Hypothalamus (tissue), 51 donors: Measurements from ENCODE around the gene FAM47A.

Source experiments
- DNase-seq, 51 donors: peaks; one replicate each; lab custom pipeline; 2025; lab: John Stamatoyannopoulos, UW

The FAM47A gene

DNA sequence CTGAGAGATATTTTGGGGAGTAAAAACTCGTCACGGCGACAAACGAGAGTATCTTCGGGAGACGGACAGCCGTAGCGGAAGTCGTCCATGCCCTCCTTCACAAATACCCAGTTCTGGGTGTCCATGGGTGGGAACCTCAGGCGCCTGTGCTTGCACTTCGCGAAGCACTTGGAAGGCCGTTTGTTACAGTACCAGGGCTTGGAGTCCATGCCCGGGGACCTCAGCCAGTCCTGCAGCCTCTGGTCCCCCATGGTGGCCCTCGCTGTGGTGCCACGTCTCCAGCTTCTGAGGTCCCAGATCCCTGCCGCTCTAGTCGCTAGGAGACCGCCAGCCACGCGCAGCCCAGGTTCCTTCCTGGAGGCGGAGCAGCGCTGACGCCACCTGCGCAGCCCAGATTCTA is at the start of gene FAM47A:
Gene FAM47A (minus strand): TSS at position 287 of the 400 bp plus-strand sequence. CDS start 36 bp downstream, at position 251.
- no peak for DNase-seq

DNA sequence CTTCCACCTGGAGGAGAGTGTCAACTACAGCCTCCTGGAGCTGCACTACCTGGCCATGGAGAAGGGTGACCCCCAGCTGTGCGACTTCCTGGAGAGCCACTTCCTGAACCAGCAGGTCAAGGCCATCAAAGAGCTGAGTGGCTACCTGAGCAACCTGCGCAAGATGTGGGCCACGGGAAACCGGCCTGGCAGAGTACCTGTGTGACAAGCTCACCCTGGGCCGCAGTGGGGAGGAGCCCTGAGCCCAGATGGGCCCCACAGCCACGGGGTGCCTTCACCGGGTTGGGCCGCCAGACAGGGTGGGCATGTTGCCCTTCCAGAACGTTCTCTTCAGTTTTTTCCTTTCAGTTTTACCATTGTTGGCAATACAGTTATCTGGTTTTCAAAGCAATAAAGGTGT is 15.2 kb upstream of the FAM47A start:
- no peak for DNase-seq

DNA sequence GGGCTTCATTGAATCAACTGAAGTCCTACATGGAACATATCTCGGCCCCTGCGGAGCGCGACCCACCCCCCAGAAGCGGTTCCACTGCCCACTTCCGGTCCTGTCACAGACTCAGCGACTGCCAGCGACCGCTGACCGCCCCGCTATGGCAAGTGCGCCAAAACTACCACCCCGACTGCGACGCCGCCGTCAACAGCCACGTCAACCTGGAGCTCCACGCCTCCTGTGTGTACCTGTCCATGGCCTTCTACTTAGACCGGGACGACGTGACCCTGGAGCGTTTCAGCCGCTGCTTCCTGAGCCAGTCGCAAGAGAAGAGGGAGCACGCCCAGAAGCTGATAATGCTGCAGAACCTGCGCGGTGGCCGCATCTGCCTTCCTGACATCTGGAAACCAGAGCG is 14.8 kb upstream of the FAM47A start:
- no peak for DNase-seq

GRCh38 chrX:34144246-34144645 is 12.1 kb upstream of the FAM47A start:
- DNase-seq = no peak

DNA sequence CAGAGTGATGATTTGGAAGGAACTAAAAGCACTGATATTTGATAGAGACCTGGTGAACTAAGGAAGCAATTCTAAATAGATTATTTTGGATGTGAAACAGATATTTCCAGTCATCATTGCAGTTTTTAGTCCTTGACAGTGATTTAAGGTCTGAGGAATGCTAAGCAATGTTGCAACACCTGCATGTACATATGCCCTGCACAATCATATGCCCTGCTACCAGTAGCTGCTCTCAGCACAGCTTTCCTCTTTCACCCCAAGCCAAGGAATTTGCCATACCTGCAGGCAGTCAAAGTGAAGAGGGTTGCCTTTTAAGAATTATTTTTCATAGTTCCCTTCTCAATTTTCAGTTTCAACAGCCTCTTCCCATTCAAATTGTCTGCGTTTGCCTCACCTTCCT is 8.7 kb upstream of the FAM47A start:
- no peak for DNase-seq

- DNase-seq = no peak
Observed at GRCh38 chrX:34130980-34131744, 952 bp downstream of the FAM47A start.

GRCh38 chrX:34130501-34130900 is 1.6 kb downstream of the FAM47A start:
- DNase-seq = no peak

- no peak for DNase-seq
Observed at GRCh38 chrX:34126011-34126410, 6.1 kb downstream of the FAM47A start.

- no peak for DNase-seq
Observed at GRCh38 chrX:34119122-34119521, 13.0 kb downstream of the FAM47A start.

- DNase-seq = no peak
Observed at GRCh38 chrX:34112459-34112858, 19.7 kb downstream of the FAM47A start.
